Iris pigment epithelial cell (primary cell): ENCODE measurements around the gene EVC2.

Experiments
- DNase-seq: peaks from one replicate; pipeline ENCODE4 v3.0.0-alpha.2; 2011; ENCODE audit warnings: low read depth

The EVC2 gene

DNA sequence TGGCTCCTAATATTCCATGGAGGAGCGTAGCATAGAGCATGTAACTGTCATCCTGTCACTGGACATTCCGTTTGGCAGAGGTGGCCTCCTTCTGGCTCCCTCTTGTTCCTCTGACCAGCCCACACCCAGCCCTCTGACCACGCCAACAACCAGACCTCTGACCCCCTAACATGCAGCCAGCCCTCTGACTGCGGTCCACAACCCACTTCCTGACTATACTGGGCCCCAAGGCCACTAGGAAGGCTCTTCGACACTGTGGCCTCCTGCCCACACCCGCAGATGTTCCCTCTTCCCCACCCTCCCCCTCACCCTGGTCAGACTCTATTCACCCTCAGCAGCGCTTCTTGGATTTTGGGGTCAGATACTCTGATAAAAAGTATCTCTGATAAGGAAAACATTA, 141.4 kb downstream of the EVC2 start:
- no peak for DNase-seq

GRCh38 chr4:5566526-5566925, 141.8 kb downstream of the EVC2 start:
- DNase-seq: no peak

GRCh38 chr4:5563856-5564255, 144.5 kb downstream of the EVC2 start:
- no peak for DNase-seq

GRCh38 chr4:5562476-5562875, 145.9 kb downstream of the EVC2 start:
- DNase-seq: no peak

- no peak for DNase-seq
Measured at GRCh38 chr4:5561286-5561685, 147.1 kb downstream of the EVC2 start.

DNA sequence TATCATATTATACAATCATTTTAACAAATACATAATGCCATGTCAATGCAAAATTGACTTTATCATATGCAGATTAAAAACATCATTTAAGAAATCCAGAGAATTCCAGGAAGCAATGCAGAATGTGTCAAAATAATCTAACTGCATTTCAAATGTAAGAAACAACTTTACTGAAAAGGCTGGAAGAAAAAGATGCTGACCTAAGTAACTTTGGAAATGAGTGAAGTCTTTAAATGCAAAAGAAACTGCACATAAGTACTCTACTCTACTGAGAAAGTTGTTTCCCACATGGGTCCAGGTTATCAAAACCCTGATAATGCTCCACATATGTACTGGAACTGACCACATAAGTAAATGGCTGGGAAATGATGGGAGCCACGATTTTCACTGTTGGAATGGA, 149.9 kb downstream of the EVC2 start:
- no peak for DNase-seq

DNA sequence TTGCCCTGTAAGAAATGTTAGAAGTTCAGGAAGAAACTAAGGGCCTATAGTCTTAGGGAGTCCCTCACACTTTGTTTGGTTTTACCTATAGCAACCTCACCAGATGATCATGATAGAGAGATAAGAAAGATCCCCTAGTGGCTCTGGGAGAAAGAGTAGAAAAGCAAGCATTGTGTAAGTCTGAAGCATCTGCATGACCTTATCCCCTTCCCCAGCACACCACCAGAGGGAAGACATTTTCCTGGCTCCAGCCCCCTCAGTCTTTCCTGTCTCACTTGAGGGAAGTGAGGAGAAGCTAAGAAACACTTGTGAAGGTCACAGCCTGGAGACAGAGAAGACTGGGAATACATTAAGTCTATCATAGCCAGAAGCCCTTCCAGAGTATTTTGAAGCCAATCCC, 154.0 kb downstream of the EVC2 start:
- no peak for DNase-seq

DNA sequence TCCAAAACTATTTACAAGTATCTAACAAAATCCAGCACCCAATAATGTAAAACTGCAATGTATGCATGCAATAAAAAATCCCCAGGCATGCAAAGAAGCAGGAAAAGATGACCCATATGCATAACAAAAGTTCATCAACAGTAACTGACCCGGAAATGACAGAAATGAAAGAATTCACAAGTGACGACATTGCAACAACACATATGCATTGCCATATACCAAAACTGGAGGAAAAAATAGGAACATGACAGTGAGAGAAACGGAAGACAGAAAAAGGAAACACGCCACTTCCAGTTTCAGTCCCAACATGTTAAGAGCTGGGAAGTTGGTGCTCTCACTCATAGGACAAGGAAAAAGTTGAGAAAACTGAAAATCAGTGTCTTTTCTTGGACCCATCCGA, 154.6 kb downstream of the EVC2 start:
- no peak for DNase-seq

DNA sequence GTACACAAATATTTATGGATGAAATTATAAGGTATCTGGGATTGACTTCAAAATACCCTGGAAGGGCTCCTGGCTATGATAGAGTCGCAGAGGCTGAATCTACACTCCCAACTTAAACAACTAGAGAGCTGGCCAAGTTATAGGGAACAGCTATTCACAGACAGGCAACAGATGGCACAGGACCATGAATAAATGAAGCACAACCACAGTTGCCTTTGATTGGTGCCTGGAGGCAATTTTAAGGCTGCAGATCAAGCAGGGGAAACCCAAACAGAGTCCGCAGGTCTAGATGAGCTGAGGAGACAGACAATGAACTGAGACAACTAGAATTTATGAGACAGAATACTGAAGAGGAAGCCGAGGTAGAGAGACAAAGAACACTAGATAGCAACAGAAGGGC, 155.9 kb downstream of the EVC2 start:
- no peak for DNase-seq

DNA sequence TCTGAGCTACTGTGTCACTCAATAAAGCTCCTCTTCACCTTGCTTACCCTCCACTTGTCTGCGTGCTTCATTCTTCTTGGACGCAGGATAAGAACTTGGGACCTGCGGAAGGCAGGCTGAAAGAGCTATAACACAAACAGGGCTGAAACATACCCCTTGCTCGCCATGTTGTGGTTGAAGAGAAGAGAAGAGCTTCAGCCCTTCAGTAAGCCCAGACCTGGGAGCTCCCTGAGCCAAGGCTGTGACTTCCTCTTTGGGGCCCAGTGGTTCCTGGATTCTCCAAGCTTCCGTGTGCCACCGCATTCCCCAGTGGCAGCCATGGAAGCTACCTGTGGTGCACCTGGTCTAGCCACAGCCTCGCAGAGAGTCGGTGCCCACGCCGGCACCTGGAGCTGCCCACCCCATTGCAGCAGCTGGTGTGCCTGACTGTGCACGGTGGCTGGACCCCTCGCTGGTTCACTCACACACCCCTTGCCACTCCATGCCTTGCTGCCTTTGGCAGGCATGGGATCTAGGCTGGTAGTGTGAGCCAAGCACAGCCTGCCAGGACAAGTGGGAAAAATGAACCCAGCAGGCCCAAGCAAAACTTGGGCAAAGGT, 160.6 kb downstream of the EVC2 start:
- no peak for DNase-seq

DNA sequence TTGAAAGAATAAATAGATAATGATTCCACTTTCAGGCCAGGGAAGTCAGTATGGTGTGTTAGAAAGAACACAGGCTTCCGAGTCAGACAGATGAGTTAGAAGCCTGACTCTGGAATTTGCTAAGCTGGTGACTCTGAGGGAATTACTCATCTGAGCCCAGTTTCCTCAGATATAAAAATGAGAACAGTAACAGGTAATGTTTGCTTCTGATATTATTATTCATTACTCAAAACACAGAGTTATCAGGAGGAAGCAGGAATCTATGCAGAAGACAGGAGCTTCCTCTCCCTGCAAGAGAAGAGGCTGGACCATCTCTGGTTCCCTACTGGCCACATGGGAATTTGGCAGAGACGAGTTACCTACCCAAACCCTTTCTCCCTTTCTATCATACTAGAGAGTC, 163.1 kb downstream of the EVC2 start:
- DNase-seq: peak; percentile 5

- no peak for DNase-seq
Measured at GRCh38 chr4:5544762-5545161, 163.6 kb downstream of the EVC2 start.

- no peak for DNase-seq
Measured at GRCh38 chr4:5543681-5544080, 164.7 kb downstream of the EVC2 start.

GRCh38 chr4:5541169-5541568, 167.2 kb downstream of the EVC2 start:
- no peak for DNase-seq

GRCh38 chr4:5539584-5539983, 168.8 kb downstream of the EVC2 start:
- no peak for DNase-seq

- no peak for DNase-seq
Measured at GRCh38 chr4:5532100-5532499, 176.3 kb downstream of the EVC2 start.

DNA sequence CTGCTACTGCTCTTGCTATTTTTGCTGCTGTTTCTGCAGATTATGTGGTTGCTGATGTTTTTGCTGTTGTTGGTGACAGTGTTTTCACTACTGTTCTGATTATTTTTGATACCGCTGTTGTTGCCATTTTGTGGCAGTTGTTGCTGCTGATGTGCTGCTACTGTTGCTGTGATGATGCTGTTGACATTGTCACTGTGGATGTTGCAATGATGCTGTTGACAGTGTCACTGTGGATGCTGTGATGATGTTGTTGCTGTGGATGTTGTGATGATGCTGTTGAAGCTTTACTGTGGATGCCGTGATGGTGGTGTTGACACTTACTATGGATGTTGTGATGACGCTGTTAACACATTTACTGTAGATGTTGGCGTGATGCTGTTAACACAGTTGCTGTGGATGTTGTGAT, 180.3 kb downstream of the EVC2 start:
- no peak for DNase-seq

- no peak for DNase-seq
Measured at GRCh38 chr4:5527211-5527610, 181.1 kb downstream of the EVC2 start.

DNA sequence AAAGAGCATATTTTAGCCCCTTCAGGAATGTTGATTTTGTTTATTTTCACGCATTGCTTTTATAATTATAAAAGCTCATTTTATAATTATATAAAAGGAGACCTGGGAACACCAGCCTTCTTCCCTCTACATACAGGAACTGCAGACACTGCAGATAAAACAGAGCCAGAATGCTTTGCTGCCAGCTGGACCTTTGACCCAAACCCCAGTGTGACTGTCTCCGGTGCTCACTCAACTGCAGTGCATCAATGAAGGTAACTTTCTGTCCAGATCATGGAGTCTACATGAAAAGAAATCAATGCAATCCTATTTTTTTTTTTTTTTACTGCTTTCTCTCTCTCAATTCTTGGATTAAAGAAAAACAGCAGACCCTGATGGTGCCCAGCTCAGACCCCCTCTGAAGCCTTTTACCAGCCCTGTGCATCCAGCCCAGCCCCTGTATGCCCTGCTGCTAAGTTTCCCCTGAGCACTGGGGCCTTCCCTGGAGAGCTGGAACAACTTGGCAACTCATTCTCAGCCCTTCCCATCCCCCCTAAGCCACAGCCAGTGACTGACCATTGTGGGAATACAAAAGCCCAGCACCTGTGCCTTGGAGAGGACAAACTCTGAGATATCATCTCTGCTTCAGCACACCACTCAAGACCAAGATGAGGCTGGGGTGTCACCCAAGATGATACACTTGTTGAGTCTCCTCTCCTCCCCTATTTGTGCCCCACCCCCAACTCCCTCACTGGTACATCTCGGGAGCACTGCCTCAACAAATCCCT, 182.1 kb downstream of the EVC2 start:
- no peak for DNase-seq

GRCh38 chr4:5524446-5525299, 183.7 kb downstream of the EVC2 start:
- DNase-seq: peak; percentile 79

GRCh38 chr4:5517372-5517771, 191.0 kb downstream of the EVC2 start:
- DNase-seq: peak; percentile 76

DNA sequence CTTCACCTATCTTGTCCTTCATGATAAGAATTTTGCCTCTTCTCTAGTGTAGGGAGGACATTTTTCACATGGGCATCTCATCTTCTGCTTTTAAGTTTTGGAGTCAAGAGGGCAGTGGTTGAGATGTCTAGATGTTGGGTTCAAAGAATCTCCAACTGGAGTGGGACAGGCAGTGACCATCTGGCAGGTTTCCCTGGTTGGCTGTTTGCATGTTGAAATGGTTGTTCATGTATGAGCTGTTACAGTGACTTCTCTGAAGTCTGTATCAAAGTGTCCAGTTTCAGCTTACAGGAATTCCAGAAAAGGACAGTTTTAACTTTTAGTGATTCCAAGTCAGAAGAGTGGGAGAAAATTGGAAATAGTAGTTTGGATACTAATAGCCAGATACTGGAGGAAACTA, 192.7 kb downstream of the EVC2 start:
- DNase-seq: peak; percentile 10
